GM21360 (cell line): ENCODE measurements around the gene ASCL2.

Experiments
- ATAC-seq: cut with Tn5 transposase; IDR thresholded peaks from one replicate; pipeline ENCODE4 v1.9.1; 2021; ENCODE audit warnings: mild to moderate bottlenecking, moderate library complexity; ENCODE audit not compliant: unreplicated experiment

The ASCL2 gene

GRCh38 chr11:2263071-2263565, 7.3 kb downstream of the ASCL2 start:
- ATAC-seq, result no peak

DNA sequence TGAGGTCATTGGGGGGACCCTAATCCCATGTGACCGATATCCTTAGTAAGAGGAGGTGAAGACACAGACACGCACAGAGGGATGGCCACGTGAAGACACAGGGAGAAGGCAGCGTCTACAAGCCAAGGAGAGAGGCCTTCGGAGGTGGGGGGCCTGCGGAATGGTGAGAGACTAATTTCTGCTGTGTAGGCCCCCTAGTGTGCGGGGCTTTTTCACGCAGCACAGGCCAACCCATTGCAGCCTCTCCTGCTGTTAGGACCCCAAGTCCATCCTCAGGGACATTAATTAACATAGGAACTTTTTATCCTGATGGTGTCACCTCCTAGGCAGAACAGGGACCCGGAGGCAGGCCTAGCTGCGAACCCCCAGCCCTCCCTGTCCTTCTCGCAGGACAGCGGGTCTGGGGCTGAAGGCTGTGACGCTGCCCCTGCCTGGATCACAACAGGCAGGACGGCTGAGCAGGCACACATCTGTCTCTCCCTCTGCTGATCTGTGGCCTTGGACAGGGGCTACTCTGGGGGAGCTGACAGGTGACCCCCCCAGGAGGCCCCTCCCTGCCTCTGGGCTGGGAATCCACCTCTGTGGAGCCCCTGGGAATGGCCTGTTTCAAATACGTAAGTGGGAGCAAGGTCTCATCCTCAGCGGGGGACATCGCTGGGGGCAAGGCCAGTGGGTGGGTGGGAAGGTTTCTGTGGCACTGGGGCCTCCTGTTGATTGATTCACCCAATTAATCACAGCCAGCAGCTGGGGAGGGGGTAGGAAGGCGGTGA, 7.9 kb downstream of the ASCL2 start:
- ATAC-seq, result no peak

- ATAC-seq, result no peak
Observed at GRCh38 chr11:2261436-2262230, 8.8 kb downstream of the ASCL2 start.

GRCh38 chr11:2260491-2261364, 9.7 kb downstream of the ASCL2 start:
- ATAC-seq, result no peak

DNA sequence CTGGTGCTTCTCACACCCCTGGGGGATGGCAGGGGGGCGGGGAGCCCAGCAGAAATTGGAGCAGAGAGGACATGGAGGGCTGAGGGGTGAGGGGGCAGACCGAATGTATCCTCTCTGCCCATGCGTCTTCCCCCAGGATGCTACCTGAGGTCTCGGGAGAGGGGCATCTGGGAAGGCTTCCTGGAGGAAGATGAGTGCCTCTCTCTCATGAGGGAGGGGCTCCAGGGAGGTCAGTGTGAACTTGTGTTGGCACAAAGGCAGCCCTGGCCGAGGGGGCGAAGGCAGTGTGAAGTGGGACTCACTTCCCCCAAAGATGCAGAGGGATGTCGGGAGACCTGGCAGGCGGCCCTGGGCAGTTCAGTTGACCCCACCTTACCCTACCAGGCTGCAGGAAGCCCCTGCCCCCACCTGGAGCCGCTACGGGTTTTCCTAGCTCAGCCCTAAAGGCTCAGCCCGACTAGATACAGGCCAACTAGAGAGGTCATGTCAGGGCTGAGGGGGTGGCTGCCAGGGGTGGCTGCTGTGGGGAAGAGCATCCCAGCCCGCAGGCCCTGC, 10.4 kb downstream of the ASCL2 start:
- no peak for ATAC-seq

GRCh38 chr11:2259466-2259830, 10.9 kb downstream of the ASCL2 start:
- no peak for ATAC-seq

DNA sequence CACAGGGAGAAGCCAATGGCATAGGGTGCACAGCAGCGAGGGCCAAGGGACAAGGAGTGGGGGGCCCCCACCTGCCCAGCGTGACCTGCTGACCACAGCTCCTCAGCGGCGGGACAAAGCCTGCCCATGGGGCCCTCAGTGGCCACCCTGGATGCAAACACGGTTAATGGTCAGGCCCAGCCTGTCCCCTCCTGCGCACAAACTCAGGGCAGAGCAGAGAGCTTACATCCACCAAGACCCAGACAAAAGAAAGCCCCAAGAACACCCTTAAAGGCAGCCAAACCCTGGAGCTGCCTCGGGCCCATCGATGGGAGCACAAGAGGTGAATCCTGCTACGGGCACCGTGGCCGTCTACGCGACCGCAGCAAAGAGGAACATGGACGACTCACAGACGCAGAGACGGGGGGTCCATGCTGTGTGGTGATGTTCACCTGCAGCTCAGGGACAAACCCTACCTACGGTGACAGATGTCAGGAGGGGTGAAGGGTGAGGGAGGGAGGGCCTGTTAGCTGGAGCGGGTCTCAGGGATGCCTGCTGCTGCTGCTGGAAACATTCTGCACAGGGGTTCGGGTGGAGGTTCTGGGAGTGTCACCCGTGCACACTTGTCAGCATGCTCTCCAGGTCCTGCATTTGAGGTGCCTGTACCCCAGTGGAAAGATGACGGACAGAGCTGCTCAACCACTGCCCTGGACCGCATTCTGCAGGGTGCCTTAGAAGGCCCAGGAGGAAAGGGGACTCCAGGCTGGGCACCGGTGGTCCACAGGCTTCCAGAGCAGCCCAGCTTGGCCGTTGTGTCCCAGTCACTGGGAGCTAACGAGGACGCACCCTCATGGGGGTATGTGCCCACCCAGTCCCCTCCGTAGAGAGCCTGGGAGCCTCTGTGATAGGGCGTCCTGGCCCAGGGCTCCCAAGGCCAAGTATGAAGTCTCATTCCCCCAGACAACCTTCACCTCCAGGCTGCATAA, 11.6 kb downstream of the ASCL2 start:
- ATAC-seq, result no peak

DNA sequence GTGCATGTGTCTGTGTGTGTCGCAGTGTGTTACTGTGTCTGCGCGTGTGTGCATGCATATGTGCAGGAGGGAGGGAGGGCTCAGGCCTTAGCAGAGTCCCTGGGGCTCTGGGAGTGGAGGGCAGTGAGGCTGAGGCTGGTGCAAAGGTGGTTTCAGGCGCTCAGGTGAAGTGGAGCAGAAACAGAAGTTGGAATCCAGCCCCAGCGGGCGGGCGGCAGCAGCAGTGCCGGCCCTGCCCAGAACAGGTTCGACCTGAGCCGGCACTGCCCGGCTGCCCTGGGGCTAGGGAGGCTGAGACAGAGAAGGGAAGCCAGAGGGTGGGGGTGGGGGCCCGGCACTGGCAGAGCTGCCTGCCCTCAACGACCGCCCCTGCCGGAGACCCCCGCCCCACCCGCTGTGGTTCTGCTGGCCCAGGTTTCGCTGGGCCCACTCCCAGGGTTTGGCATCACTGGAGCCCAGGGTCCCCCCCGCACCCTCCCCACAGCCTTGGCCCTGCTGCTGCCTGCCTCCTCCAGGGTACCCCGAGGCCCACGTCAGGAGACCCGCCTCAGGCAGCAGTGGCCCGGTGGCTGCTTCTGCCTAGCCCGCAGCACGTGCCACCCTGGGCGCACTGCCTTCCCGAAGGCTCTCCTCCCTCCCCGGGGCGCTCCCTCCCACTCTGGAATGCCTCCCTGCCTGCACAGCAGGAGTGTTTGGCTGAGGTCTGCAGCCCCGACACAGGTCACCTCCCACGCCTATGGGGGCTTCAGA, 13.3 kb downstream of the ASCL2 start:
- no peak for ATAC-seq

- ATAC-seq, result no peak
Observed at GRCh38 chr11:2256293-2256913, 14.0 kb downstream of the ASCL2 start.

DNA sequence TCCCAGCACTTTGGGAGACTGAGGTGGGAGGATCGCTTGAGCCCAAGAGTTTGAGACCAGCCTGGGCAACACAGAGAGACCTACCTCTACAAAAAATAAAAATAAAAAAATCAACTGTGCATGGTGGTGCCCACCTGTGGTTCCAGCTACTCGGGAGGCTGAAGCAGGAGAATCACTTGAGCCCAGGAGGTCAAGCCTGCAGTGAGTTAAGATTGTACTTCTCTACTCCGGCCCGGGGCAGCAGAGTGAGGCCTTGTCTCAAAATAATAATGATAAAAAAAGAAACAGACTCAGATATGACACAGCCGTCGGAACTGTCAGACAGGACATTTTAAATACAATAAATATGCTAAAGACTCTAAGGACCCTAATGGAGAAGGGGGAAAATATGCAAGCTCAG, 18.4 kb downstream of the ASCL2 start:
- no peak for ATAC-seq

GRCh38 chr11:2251138-2251537, 19.2 kb downstream of the ASCL2 start:
- ATAC-seq, result no peak

- ATAC-seq, result no peak
Observed at GRCh38 chr11:2250485-2250884, 19.9 kb downstream of the ASCL2 start.

DNA sequence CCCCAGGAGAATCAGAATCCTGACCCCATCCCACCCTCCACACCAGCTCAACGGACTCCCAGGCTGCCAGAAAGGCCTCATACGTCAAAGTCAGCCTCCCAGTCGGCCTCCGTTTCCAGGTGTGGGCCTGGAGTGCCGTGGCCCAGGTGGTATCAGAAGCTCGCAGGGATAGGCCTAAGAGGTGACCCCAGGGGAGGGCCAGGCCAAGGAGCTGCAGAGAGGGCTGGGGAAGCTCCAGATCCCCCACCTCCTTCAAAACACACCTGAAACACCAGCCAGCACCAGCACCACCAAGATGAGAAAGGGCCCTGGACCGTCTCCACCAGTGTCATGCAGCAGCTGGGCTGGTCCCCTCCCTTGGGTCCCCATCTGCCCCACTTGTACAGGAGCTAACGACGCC, 20.3 kb downstream of the ASCL2 start:
- no peak for ATAC-seq

DNA sequence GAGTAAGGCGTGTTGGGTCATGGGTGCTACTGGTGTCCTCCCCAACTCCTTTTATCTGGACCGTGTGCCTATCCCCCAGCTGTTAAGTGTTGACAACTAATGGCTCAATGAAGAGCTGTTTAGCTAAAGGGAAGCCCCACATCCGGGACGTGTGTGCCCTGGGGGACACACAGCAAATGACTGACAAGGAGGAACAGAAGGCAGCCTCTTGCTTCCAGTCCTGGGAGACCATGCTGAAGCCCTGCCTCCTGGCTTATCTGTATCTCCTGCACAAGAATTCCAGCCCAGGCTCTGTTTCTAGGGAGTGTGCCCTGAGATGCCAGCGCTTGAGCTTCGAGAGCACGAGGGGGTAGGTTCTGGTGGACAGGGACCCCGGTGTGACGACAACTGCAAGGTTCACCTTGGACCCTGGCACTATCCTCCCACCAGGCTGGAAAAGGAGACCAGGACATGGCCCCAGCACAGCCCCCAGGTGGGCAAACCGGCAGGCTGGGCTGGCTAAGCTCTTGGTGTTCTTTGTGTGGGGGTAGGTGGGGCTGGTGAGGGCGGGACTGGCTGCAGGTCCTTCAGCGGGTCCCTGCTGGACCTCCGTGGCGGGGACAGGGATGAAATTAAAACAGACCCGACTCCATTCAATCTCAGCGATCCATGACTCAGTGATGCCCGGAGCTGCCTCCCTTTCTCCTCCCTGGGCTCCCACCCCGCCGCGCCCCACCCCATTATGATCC, 21.0 kb downstream of the ASCL2 start:
- ATAC-seq, result no peak

DNA sequence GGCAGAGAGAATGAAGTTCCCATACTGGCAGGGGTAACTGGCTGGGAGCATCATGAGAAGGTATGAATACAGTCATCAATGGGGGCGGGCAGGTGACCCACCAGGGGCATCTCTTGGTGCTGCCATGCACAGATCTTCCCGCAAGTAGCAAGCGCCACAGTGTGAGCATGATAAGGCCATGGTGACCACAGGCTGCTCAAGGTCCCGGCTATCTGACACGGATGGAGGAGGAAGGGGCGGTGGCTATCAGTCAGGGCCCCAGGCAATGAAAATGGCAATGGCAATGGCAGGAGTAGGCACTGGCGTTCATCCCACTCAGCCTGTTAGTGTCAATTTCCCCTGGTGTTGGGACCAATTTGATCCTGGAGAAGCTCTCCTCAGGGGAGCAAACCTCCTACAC, 21.6 kb downstream of the ASCL2 start:
- ATAC-seq, result no peak

GRCh38 chr11:2248242-2248641, 22.1 kb downstream of the ASCL2 start:
- ATAC-seq, result no peak

DNA sequence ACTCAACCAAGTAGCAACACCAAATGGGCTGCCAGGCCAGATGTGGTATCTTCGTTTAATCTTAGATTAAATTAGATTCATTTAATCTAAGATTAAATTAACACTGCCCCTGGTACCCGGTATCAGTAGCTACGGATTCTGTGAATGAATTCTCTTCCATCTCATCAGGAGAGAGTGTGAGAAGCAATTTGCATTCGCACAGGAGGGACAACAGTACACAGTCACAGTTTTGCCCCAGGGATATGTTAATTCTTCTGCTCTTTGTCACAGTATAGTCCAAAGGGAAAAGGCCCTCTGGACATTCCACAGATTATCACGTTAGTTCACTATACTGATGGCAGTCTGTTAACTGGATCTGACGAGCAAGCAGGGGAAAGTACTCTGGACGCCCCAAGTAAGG, 22.9 kb downstream of the ASCL2 start:
- ATAC-seq, result no peak

GRCh38 chr11:2240834-2241233, 29.6 kb downstream of the ASCL2 start:
- no peak for ATAC-seq
